ENCODE data around the gene NEK8.
A peak's percentile ranks its signal among the peaks of the same experiment; 100 is the strongest.
"Not testable (repeated sequence)": the region's sequence is repeated elsewhere in the genome, so short reads cannot be mapped to it uniquely, and the experiment has no call there.

NEK8 gene

GRCh38 chr17:28725166-28725659 lies 3.4 kb upstream of the NEK8 start:
- DNase-seq (ENCODE audit: low read depth in 3 of 3, low spot score in 1 of 3) = no peak

- peak in 1 of 3 donors; percentile 47 for DNase-seq (ENCODE audit: low read depth in 3 of 3, low spot score in 1 of 3)
Observed at GRCh38 chr17:28725660-28726225, 2.8 kb upstream of the NEK8 start.

- peak in 1 of 3 donors; percentile 59 for DNase-seq (ENCODE audit: low read depth in 3 of 3, low spot score in 1 of 3)
Observed at GRCh38 chr17:28726226-28726626, 2.4 kb upstream of the NEK8 start, which contains the start of gene TLCD1. Gene TLCD1 (minus strand): TSS chr17:28726233. CDS start chr17:28726097, 136 bp downstream.

- peak; percentile 74 to 85 (median 82) for DNase-seq (ENCODE audit: low read depth in 3 of 3, low spot score in 1 of 3)
Observed at GRCh38 chr17:28726627-28727491, 1.7 kb upstream of the NEK8 start.

- no peak for DNase-seq (ENCODE audit: low read depth in 3 of 3, low spot score in 1 of 3)
Observed at GRCh38 chr17:28729950-28730330, 1.4 kb downstream of the NEK8 start.

- DNase-seq (ENCODE audit: low read depth in 3 of 3, low spot score in 1 of 3) = no peak
Observed at GRCh38 chr17:28733346-28733745, 4.8 kb downstream of the NEK8 start.

- no peak for DNase-seq (ENCODE audit: low read depth in 3 of 3, low spot score in 1 of 3)
Observed at GRCh38 chr17:28734712-28735241, 6.2 kb downstream of the NEK8 start.

GRCh38 chr17:28735242-28735722 lies 6.7 kb downstream of the NEK8 start:
- no peak for DNase-seq (ENCODE audit: low read depth in 3 of 3, low spot score in 1 of 3)

- not testable (repeated sequence) for DNase-seq (ENCODE audit: low read depth in 3 of 3, low spot score in 1 of 3)
Observed at GRCh38 chr17:28735913-28736769, 7.6 kb downstream of the NEK8 start.

GRCh38 chr17:28737316-28737715 lies 8.7 kb downstream of the NEK8 start:
- no peak for DNase-seq (ENCODE audit: low read depth in 3 of 3, low spot score in 1 of 3)

- DNase-seq (ENCODE audit: low read depth in 3 of 3, low spot score in 1 of 3) = no peak
Observed at GRCh38 chr17:28737770-28738679, 9.4 kb downstream of the NEK8 start.

GRCh38 chr17:28738680-28739384 lies 10.2 kb downstream of the NEK8 start:
- DNase-seq (ENCODE audit: low read depth in 3 of 3, low spot score in 1 of 3) = peak in 1 of 3 donors; percentile 49

- no peak for DNase-seq (ENCODE audit: low read depth in 3 of 3, low spot score in 1 of 3)
Observed at GRCh38 chr17:28740406-28741357, 12.1 kb downstream of the NEK8 start.

- DNase-seq (ENCODE audit: low read depth in 3 of 3, low spot score in 1 of 3) = no peak
Observed at GRCh38 chr17:28741358-28742349, 13.1 kb downstream of the NEK8 start.

GRCh38 chr17:28743243-28744103 lies 14.9 kb downstream of the NEK8 start, which contains the start of gene TRAF4:
Gene TRAF4 (plus strand): TSS chr17:28744011. CDS start chr17:28744113, 102 bp downstream.
- peak in 1 of 3 donors; percentile 70 for DNase-seq (ENCODE audit: low read depth in 3 of 3, low spot score in 1 of 3)

All from stimulated activated CD4-positive, alpha-beta T cell treated with anti-CD3 and anti-CD28 coated beads, TNF-alpha, amount 100 ng/mL, for 1 hour (primary cell).